Naive thymus-derived CD8-positive, alpha-beta T cell (primary cell): Measurements from ENCODE around the gene USP32. TPM values are rescaled to one million over a fixed set of nuclear protein-coding genes. Genes with fewer than 3 reads are reported as not detected.
A peak's percentile ranks its signal among the peaks of the same experiment; 100 is the strongest.

Experiments used
- ATAC-seq, 2 donors: fragments of 150-1000 bp; cut with Tn5 transposase in 1 of 2; sonication (Bioruptor Pico), chemical (Tn5 transposase) in 1 of 2; 1 replicate in 1 of 2; 2 replicates in 1 of 2; pipeline ENCODE4 v1.10.0; 2021; ENCODE audit warnings: mild to moderate bottlenecking in 2 of 2, moderate library complexity in 2 of 2
- POLR2A ChIA-PET: fragments of 350-600 bp; sonication (Branson Sonifier 250); formaldehyde crosslinking; loops from one replicate; lab custom pipeline; 2021; ENCODE audit warnings: antibody characterized with exemption; lab: Charles Lee
- DNase-seq, 10 donors: peaks; one replicate each; pipeline versions ENCODE4 v3.0.0 to v3.0.0-alpha.2; 2020 to 2022
- H3K27ac Mint-ChIP-seq, 10 donors: one replicate each; pipeline ENCODE4 v1.8.0; 2020 to 2022; ENCODE audit warnings: mild to moderate bottlenecking in 10 of 10, mixed read lengths in 10 of 10, moderate library complexity in 4 of 10, inconsistent platforms in 1 of 10
- H3K27me3 Mint-ChIP-seq, 5 donors: one replicate each; pipeline ENCODE4 v1.8.0; 2021 to 2022; ENCODE audit warnings: mixed read lengths in 5 of 5
- H3K36me3 Mint-ChIP-seq, 3 donors: one replicate each; pipeline ENCODE4 v1.8.0; 2020 to 2022; ENCODE audit warnings: mixed read lengths in 3 of 3, mild to moderate bottlenecking in 2 of 3, inconsistent platforms in 1 of 3
- H3K4me1 Mint-ChIP-seq, 4 donors: one replicate each; pipeline ENCODE4 v1.8.0; 2021 to 2022; ENCODE audit warnings: mixed read lengths in 4 of 4
- H3K4me3 Mint-ChIP-seq, 10 donors: one replicate each; pipeline ENCODE4 v1.8.0; 2020 to 2022; ENCODE audit warnings: mild to moderate bottlenecking in 10 of 10, mixed read lengths in 10 of 10, moderate library complexity in 6 of 10, inconsistent platforms in 1 of 10
- H3K9me3 Mint-ChIP-seq, 9 donors: one replicate each; pipeline ENCODE4 v1.8.0; 2020 to 2022; ENCODE audit warnings: mixed read lengths in 9 of 9, mild to moderate bottlenecking in 3 of 9, inconsistent platforms in 1 of 9, moderate library complexity in 1 of 9
- polyA plus RNA-seq, 3 donors: library from polyadenylated mRNA; unstranded; fragments of 300-500 nt; fragmentation: Illumina TruSeq; gene quantifications; one replicate each; pipeline ENCODE4 v1.2.3, GENCODE V29; 2021
- total RNA-seq, 8 experiments: library from RNA in 2 of 8; stranded (reverse) in 2 of 8; gene quantifications; one replicate each; pipeline ENCODE4 v1.2.3 and lab custom pipeline; 2021 to 2026

USP32 gene
- total and polyA plus RNA-seq, 5 experiments from 2014 or later: 3.9 to 36.6 (median 5.6) TPM

- POLR2A ChIA-PET: interaction anchor here (1.2 kb wide), 1 partner anchor 8 kb away, joined by 5 read pairs; no protein-coding TSS in a partner anchor
- Mint-ChIP-seq H3K4me3 (peak overlapping the region in 9 of 10 donors; percentile 5 to 64 (median 15)), H3K4me1 (peaks cover 4 to 48% (median 15%) of the 10 kb centered on the region in 4 donors), H3K36me3 (no peaks in the 10 kb centered on the region), H3K27me3 (no peaks in the 10 kb centered on the region), H3K9me3 (no peaks in the 10 kb centered on the region), H3K27ac (peak overlapping the region; percentile 2 to 94 (median 84))
- peak; percentile 67 to 86 for ATAC-seq
- peak in 5 of 10 donors; percentile 1 to 25 (median 14) for DNase-seq
These were observed 6.5 kb upstream of the USP32 start for GRCh38 chr17:60398227-60398959.

- H3K27me3 Mint-ChIP-seq: no peaks in the 10 kb centered on the region
- peak overlapping the region in 4 of 10 donors; percentile 43 to 84 (median 47) for H3K27ac Mint-ChIP-seq
- no peak overlapping the region for H3K4me3 Mint-ChIP-seq
- POLR2A ChIA-PET: interaction anchor here (0.5 to 0.6 kb wide), 2 partner anchors 83 to 236 kb away, joined by 5 to 7 read pairs; no protein-coding TSS in a partner anchor
- H3K4me1 Mint-ChIP-seq: peaks cover 9 to 59% (median 26%) of the 10 kb centered on the region in 4 donors
- no peak for ATAC-seq
- DNase-seq: no peak
- H3K9me3 Mint-ChIP-seq: no peaks in the 10 kb centered on the region
- H3K36me3 Mint-ChIP-seq: no peaks in the 10 kb centered on the region
These were observed 4.5 kb upstream of the USP32 start for GRCh38 chr17:60396412-60396811.

- Mint-ChIP-seq H3K9me3 (no peaks in the 10 kb centered on the region), H3K36me3 (no peaks in the 10 kb centered on the region), H3K27ac (peak overlapping the region in 3 of 10 donors; percentile 55 to 77 (median 68)), H3K27me3 (no peaks in the 10 kb centered on the region), H3K4me1 (peaks cover 17 to 64% (median 33%) of the 10 kb centered on the region in 4 donors), H3K4me3 (no peak overlapping the region)
- DNase-seq (no peak), ATAC-seq (no peak)
- POLR2A ChIA-PET: no interaction called here
These were observed 3.7 kb upstream of the USP32 start for GRCh38 chr17:60395508-60396065.

- DNase-seq: no peak
- no peak for ATAC-seq
- Mint-ChIP-seq H3K4me3 (peak overlapping the region in 3 of 10 donors; percentile 7 to 53 (median 50)), H3K36me3 (no peaks in the 10 kb centered on the region), H3K4me1 (peaks cover 23 to 72% (median 43%) of the 10 kb centered on the region in 4 donors), H3K27me3 (no peaks in the 10 kb centered on the region), H3K9me3 (no peaks in the 10 kb centered on the region), H3K27ac (peak overlapping the region in 9 of 10 donors; percentile 2 to 50 (median 29))
- POLR2A ChIA-PET: no interaction called here
These were observed 2.1 kb upstream of the USP32 start for GRCh38 chr17:60393840-60394723.

- Mint-ChIP-seq H3K9me3 (no peaks in the 10 kb centered on the region), H3K4me1 (peaks cover 23 to 73% (median 45%) of the 10 kb centered on the region in 4 donors), H3K36me3 (no peaks in the 10 kb centered on the region), H3K27ac (peak overlapping the region; percentile 91 to 99 (median 98)), H3K27me3 (no peaks in the 10 kb centered on the region), H3K4me3 (peak overlapping the region; percentile 92 to 97 (median 97))
- no peak for ATAC-seq
- peak in 3 of 10 donors; percentile 3 to 15 (median 14) for DNase-seq
- POLR2A ChIA-PET: interaction anchor here (0.6 to 1.4 kb wide), 6 partner anchors 8 to 284 kb away, joined by 3 to 9 read pairs (median 4); partner anchors contain the start of genes APPBP2 and BCAS3
These were observed 1.1 kb upstream of the USP32 start for GRCh38 chr17:60392845-60393702.

- POLR2A ChIA-PET: interaction anchor here (0.9 to 1.4 kb wide), 5 partner anchors 8 to 1285 kb away, joined by 3 to 9 read pairs (median 5); partner anchors contain the start of genes APPBP2, BCAS3 and TRIM37
- peak overlapping the region; percentile 93 to 99 (median 98) for H3K27ac Mint-ChIP-seq
- H3K4me1 Mint-ChIP-seq: peaks cover 24 to 73% (median 46%) of the 10 kb centered on the region in 4 donors
- no peaks in the 10 kb centered on the region for H3K27me3 Mint-ChIP-seq
- ATAC-seq (peak; percentile 45 to 49), DNase-seq (no peak)
- H3K4me3 Mint-ChIP-seq: peak overlapping the region; percentile 92 to 97 (median 97)
- no peaks in the 10 kb centered on the region for H3K9me3 Mint-ChIP-seq
- H3K36me3 Mint-ChIP-seq: no peaks in the 10 kb centered on the region
These were observed 377 bp downstream of the USP32 start for GRCh38 chr17:60391471-60392041.

- DNase-seq (peak in 7 of 10 donors; percentile 2 to 22 (median 14)), ATAC-seq (no peak)
- POLR2A ChIA-PET: interaction anchor here (1.3 kb wide), 1 partner anchor 8 kb away, joined by 6 read pairs; no protein-coding TSS in a partner anchor
- peaks cover 27 to 75% (median 51%) of the 10 kb centered on the region in 4 donors for H3K4me1 Mint-ChIP-seq
- H3K36me3 Mint-ChIP-seq: no peaks in the 10 kb centered on the region
- H3K27ac Mint-ChIP-seq: peak overlapping the region; percentile 93 to 99 (median 98)
- no peaks in the 10 kb centered on the region for H3K9me3 Mint-ChIP-seq
- H3K4me3 Mint-ChIP-seq: peak overlapping the region; percentile 92 to 97 (median 97)
- H3K27me3 Mint-ChIP-seq: no peaks in the 10 kb centered on the region
These were observed 935 bp downstream of the USP32 start for GRCh38 chr17:60390925-60391470.

GRCh38 chr17:60390186-60390585, 1.7 kb downstream of the USP32 start:
- H3K4me1 Mint-ChIP-seq: peaks cover 31 to 76% (median 55%) of the 10 kb centered on the region in 4 donors
- H3K27me3 Mint-ChIP-seq: no peaks in the 10 kb centered on the region
- POLR2A ChIA-PET: interaction anchor here (0.8 kb wide), 1 partner anchor 8 kb away, joined by 5 read pairs; no protein-coding TSS in a partner anchor
- peak overlapping the region; percentile 92 to 97 (median 97) for H3K4me3 Mint-ChIP-seq
- no peaks in the 10 kb centered on the region for H3K9me3 Mint-ChIP-seq
- DNase-seq (no peak), ATAC-seq (no peak)
- peaks cover 0 to 2% (median 0%) of the 10 kb centered on the region in 3 donors for H3K36me3 Mint-ChIP-seq
- peak overlapping the region in 8 of 10 donors; percentile 9 to 99 (median 88) for H3K27ac Mint-ChIP-seq

GRCh38 chr17:60388742-60389141, 3.2 kb downstream of the USP32 start:
- peak overlapping the region in 5 of 10 donors; percentile 0 to 75 (median 25) for H3K27ac Mint-ChIP-seq

GRCh38 chr17:60387666-60388065, 4.3 kb downstream of the USP32 start:
- H3K9me3 Mint-ChIP-seq: no peaks in the 10 kb centered on the region
- H3K36me3 Mint-ChIP-seq: peaks cover 0 to 4% (median 0%) of the 10 kb centered on the region in 3 donors
- H3K27ac Mint-ChIP-seq: no peak overlapping the region
- DNase-seq: no peak
- ATAC-seq: no peak
- H3K27me3 Mint-ChIP-seq: no peaks in the 10 kb centered on the region
- H3K4me1 Mint-ChIP-seq: peaks cover 33 to 72% (median 66%) of the 10 kb centered on the region in 4 donors
- H3K4me3 Mint-ChIP-seq: no peak overlapping the region
- POLR2A ChIA-PET: no interaction called here

More at GRCh38 chr17:60388742-60389141, 3.2 kb downstream of the USP32 start:
- Mint-ChIP-seq H3K4me1 (peaks cover 33 to 76% (median 66%) of the 10 kb centered on the region in 4 donors), H3K36me3 (peaks cover 0 to 4% (median 0%) of the 10 kb centered on the region in 3 donors), H3K4me3 (peak overlapping the region in 4 of 10 donors; percentile 11 to 31 (median 22)), H3K27me3 (no peaks in the 10 kb centered on the region), H3K9me3 (no peaks in the 10 kb centered on the region)
- no peak for ATAC-seq
- DNase-seq: no peak
- POLR2A ChIA-PET: no interaction called here
